GM18498 (cell line): Measurements from ENCODE around the gene PDE8A.
"Not testable (repeated sequence)": the region's sequence is repeated elsewhere in the genome, so short reads cannot be mapped to it uniquely, and the experiment has no call there.

ENCODE experiments used
- ATAC-seq: cut with Tn5 transposase; IDR thresholded peaks from one replicate; pipeline ENCODE4 v1.9.1; 2021; ENCODE audit warnings: mild to moderate bottlenecking, moderate library complexity; ENCODE audit not compliant: unreplicated experiment

The PDE8A gene

GRCh38 chr15:84987949-84988624 is 6.4 kb downstream of the PDE8A start:
- ATAC-seq = peak; percentile 44

DNA sequence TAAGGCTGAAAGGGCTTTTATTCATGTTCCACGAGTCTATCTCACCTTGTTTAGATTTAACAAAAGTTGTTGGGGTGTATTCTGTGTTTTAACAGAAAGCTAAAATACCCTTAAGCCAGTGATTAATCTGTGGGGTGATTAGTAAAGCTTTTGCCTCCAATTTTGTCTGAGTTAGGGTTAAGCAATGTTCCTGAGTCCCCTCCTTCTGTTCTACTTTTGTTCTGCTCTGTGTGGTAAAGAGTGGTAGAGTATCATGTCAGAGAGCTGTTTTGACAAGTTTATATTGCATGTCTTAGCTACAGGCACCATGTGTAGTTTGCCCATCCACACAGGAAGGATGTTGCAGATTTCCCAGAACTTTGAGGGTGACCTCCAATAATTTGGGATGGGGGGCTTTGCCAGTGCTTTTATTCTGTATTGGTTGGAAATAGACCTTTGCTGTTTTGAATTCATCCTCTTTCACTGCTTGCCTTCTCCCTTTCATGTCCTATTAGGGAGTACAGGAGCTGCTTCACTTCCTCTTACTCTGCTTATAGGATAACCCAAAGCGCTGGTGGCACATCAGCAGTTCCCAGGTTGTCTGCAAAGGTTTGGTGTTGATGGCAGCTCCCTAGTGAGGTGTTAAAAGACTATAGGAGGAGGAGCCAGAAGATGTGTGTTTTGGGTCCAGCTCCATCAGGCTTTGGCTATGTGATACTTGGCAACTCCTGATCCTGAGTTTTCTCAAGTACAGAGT is 7.4 kb downstream of the PDE8A start:
- no peak for ATAC-seq

GRCh38 chr15:84990507-84990906 is 8.9 kb downstream of the PDE8A start:
- no peak for ATAC-seq

DNA sequence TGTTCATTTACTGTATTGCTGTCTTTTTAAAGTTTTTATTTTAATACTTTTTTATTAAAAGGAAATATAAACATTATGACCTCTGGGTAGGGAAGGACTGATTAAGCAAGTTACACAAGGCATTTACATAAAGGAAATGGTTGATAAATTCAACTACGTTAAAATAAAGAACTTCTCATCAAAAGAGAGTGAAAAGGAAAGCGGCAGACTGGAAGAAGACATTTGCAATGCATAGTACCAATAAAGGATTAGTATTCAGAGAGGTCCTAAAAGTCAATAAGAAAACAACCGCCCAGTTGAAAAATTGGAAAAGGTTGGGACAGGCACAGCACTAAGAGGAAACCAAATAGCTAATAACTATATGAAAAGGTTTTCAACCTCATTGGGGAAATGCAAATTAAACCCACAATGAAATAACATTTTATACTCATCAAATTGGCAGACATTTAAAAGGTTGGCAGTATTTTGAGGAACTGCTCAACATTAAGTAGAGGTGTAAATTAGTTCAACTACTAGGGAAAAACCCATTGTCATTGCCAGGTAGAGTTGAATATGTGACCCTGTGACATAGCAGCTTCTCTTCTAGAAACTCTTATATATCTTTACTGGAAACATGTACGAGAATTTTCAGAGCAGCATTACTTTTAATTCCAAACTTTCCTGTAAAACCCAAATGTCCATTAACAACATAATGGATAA is 9.5 kb downstream of the PDE8A start:
- no peak for ATAC-seq

DNA sequence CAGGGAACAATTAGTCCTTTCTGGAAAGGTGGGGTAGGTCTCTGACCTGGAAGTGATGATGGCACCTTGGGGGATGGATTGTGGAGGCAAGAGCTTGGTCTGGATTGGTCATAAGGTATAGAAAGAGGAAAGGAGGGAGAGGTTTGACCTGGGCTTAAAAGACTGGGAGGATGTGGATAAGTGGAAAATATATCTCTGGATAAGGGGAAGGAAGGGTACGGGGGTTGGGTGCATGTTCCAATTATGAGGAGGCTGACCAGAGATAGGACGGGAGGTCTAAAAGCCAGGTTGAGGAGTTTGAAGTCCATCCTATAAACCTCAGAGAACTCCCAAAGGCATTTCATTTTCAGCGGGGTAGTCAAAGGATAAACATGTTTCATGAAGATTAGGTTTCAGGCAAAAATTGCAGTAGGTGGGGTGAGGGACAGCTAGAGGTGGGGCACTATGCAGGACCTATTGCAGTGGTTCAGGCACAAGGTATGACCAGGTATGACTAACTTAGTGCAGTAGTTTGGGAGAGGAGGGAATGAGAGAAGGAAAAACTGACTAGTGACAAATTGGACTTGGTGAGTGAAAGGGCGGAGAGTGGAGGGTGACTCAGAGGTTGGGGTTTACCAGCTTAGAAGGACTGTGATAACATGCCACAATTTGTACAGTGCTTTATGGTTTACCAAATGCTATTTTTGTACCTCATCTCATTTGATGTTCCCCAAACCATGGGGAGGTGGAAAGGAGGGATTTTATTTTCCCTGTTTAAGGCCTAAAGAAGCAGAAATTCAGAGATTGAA is 10.7 kb downstream of the PDE8A start:
- no peak for ATAC-seq

GRCh38 chr15:84996055-84996454 is 14.4 kb downstream of the PDE8A start:
- ATAC-seq = no peak

DNA sequence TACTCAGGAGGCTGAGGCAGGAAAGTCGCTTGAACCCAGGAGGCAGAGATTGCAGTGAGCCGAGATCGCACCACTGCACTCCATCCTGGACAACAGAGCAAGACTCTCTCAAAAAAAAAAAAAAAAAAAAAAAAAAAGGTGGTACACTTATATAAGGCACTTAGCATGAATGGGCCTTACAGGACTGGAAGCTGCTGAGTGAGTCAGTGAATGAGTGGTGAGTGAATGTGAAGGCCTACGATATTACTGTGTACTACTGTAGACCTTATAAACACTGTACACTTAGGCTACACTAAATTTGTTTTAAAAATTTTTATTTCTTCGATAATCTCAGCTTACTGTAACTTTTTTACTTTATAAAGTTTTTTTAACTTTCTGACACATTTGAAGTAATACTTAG is 15.1 kb downstream of the PDE8A start:
- not testable (repeated sequence) for ATAC-seq

DNA sequence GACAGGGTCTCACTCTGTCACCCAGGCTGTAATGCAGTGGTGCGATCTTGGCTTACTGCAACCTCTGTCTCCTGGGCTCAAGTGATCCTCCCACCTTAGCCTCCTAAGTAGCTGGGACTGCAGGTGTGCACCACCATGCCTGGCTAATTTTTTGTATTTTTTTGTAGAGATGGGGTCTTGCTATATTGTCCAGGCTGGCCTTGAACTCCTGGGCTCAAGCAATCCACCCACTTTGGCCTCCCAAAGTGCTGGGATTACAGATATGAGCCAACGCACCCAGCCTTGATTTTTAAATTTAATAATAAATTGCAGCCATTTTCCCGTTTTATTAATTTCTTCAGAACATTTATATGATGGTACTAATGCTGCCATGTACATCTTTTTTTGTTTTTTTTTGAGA is 15.6 kb downstream of the PDE8A start:
- not testable (repeated sequence) for ATAC-seq

GRCh38 chr15:85000189-85000864 is 18.7 kb downstream of the PDE8A start:
- ATAC-seq = no peak

GRCh38 chr15:85000937-85001336 is 19.3 kb downstream of the PDE8A start:
- ATAC-seq = no peak

DNA sequence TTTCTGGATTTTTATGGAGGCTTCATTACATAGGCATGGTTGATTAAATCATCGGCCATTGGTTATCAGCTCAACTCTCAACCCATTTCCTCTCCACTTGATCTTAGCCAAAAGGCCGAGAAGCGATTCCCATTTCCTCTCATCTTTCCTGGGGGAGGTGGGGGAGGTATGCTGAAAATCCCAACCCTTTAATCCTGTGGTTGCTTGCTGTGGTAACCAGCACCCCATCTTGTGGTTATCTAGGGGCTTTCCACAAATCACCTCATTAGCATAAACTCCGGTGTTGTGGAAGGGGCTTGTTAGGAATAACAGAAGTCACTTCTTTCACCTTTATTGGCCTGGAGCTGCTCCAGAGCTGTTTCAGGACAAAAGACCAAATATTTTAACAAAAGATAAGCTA is 20.9 kb downstream of the PDE8A start:
- no peak for ATAC-seq

DNA sequence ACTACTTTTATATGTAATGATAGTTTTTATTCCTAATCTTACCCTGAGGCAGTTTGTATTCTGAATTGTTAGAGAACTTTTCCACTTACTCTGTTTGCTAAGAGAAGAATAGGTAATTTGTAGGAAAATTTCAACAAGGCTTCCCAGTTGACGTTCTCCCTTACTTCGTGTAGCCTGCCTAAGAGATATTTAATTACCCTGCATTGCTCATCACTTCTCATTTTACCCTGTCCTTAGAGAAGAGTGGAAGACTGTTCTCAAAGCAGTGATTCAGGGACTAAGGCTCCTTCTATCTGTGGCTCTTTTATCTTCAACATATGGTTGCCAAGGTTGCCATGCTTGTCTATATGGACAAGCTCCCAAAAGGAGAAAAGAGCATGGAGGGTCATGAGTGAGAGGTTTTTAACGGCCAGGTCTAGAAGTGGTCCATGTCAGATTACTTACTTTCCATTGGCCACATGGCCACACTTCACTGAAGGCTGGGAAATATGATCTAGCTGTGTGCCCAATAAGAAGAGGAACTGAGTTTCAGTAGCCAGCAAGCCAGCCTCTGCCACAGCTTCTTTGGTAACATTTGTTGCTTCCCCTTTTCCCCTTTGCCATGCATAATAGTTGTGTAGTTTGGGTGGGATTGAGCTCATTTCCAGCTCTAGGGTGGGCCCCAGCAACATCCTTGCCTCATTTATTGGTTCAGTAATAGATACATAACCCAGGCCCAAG is 22.1 kb downstream of the PDE8A start:
- no peak for ATAC-seq

GRCh38 chr15:85004550-85004949 is 22.9 kb downstream of the PDE8A start:
- no peak for ATAC-seq

- ATAC-seq = no peak
Observed at GRCh38 chr15:85005319-85005718, 23.7 kb downstream of the PDE8A start.

DNA sequence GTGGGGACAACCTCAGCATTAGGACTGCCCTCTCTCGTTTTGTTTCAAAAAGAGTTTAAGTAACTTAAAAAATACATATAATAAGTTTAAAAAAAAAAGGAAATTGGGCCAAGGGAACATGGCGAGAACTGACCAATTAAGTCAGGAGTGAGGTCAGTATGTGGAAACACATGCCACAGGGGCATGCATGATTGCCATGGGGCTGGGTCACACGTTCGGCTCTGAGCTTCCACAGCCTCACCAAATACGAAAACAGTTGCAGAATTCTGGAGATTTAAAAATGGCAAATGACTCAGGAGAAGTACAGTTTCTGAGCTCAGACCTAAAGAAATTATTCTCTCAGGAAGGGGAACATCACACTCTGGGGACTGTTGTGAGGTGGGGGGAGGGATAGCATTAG is 24.1 kb downstream of the PDE8A start:
- ATAC-seq = no peak

GRCh38 chr15:85006201-85006600 is 24.5 kb downstream of the PDE8A start:
- no peak for ATAC-seq

DNA sequence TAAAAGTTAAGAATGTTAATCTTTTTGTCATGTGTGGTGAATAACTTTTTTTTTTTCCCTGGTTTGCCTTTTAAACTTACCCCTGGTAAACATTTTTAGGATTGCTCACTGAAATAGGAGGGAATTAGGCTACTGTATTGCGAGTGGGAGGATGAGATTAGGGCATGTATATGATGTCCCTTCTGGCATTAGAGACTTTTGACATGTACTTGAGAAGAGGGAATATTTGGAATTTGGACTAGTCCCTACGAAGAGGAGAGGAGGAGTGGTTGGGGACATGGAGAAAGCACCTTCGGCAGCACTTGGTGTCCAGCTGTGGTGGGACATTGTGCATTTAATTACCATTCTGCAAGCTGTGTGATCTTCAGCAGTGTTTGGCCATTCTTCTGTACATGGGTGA is 25.0 kb downstream of the PDE8A start:
- ATAC-seq = no peak

DNA sequence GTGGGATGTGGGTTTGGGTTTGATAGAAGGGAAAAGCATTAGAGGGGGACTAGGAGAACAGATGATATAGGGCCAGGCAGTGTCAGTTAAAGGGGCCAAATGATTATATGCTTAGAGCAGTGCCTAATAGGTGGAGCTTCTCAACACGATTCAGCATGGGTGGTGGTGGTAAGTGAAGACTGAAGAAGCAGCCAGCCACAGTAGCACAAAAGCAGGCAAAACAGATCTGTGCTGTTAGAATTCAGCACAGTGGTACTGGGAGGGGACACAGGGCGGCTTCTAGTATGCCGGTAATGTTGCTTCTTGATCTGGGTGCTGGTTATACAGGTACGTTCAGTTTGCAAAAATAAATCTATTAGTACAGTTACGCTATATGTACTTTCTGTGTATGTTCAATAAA is 25.5 kb downstream of the PDE8A start:
- no peak for ATAC-seq

- ATAC-seq = no peak
Observed at GRCh38 chr15:85007741-85008397, 26.2 kb downstream of the PDE8A start.
